NCI-H128 (cell line): ENCODE results near the gene ECPAS.
"Not testable (repeated sequence)": the region's sequence is repeated elsewhere in the genome, so short reads cannot be mapped to it uniquely, and the experiment has no call there.

ENCODE experiments used
- DNase-seq: peaks from one replicate; lab custom pipeline; 2025; ENCODE audit not compliant: unreplicated experiment; lab: John Stamatoyannopoulos, UW

The ECPAS gene, protein sequence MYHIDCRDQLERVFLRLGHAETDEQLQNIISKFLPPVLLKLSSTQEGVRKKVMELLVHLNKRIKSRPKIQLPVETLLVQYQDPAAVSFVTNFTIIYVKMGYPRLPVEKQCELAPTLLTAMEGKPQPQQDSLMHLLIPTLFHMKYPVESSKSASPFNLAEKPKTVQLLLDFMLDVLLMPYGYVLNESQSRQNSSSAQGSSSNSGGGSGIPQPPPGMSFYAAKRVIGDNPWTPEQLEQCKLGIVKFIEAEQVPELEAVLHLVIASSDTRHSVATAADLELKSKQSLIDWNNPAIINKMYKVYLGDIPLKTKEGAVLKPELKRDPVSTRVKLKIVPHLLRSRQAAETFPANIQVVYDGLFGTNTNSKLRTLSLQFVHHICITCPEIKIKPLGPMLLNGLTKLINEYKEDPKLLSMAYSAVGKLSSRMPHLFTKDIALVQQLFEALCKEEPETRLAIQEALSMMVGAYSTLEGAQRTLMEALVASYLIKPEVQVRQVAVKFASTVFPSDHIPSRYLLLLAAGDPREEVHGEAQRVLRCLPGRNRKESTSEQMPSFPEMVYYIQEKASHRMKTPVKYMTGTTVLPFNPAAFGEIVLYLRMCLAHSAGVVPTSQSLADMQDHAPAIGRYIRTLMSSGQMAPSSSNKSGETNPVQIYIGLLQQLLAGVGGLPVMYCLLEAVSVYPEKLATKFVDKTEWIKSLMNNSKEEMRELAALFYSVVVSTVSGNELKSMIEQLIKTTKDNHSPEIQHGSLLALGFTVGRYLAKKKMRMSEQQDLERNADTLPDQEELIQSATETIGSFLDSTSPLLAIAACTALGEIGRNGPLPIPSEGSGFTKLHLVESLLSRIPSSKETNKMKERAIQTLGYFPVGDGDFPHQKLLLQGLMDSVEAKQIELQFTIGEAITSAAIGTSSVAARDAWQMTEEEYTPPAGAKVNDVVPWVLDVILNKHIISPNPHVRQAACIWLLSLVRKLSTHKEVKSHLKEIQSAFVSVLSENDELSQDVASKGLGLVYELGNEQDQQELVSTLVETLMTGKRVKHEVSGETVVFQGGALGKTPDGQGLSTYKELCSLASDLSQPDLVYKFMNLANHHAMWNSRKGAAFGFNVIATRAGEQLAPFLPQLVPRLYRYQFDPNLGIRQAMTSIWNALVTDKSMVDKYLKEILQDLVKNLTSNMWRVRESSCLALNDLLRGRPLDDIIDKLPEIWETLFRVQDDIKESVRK (N-terminal part only)

DNA sequence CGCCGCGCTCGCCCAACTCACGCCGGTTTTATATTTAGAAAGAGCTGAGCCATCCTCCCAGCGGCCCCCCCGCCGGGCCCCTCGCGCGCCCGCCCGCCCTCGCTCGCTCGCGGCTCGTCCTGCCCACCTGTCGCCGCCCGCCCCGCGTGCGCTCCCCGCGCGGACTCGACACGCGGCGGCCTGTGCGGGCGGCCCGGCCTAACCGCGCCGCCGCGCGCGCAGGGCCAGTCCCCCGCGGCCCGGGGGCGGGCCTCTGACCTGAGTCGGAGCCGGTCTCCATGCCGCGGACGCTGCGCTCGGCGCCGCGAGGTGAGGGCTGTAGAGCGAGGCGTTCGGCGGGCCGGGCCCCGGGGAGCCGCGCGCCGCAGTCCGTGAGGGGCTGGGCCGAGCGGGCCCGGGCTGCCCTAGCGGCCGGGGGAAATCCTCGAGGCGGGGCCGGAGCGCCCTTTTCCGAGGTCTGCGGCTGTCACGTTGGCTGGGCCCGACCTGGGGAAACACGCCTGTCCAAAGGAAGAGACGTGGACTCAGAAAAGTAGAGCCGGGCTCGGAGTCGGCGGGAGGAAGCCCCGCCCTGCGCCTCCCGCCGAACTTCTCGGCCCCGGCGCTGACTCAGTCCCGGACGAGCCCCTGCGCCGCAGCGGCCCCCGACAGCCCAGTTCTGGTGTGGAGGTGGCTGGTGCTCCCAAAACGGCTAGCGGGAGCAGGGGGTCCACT, at the start of gene ECPAS:
Gene ECPAS (minus strand): TSS at position 526 of the 714 bp plus-strand sequence. CDS start 11,465 bp downstream, outside the sequence.
- no peak for DNase-seq

DNA sequence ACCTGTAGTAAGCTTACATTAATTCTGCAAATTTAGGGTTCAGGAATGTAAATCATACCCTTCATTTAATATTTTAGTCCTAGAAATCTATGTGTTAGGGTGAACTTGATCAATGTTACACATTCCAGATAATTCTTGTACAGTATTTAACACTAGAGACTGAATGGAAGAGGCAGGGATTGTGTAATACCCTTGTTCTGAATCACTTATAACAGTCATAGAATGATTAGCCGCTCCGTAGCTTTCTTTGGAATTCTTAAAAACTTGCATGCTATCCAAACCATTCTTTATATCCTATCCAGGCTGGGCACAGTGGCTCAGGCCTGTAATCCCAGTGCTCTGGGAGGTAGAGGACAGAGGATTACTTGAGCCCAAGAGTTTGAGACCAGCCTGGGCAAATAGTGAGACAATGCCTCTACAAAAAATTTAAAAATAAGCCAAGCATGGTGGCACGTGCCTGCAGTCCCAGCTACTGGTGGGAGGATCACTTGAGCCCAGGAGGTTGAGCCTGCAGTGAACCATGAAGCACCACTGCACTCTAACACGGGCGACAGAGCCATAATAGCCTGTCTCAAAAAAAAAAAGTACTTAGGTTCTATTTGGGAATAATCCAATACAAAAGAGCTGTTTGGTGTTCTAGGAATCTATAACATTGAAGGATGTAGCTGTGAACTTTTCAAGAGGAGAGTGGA, 49.1 kb upstream of the ECPAS start:
- no peak for DNase-seq

DNA sequence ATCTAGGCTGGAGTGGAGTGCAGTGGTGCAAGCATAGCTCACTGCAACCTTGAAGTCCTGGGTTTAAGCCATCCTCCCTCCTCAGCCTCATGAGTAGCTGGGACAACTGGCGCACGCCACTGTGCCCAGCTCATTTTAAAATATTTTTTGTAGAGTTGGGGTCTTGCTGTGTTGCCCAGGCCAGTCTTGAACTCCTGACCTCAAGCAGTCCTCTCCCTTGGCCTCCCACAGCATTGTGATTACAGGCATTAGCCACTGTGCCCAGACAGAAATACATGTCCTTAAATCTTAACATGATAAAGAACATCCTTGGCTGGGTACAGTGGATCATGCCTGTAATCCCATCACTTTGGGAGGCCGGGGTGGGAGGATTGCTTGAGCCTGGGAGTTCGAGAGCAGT, 47.5 kb upstream of the ECPAS start:
- DNase-seq: no peak

DNA sequence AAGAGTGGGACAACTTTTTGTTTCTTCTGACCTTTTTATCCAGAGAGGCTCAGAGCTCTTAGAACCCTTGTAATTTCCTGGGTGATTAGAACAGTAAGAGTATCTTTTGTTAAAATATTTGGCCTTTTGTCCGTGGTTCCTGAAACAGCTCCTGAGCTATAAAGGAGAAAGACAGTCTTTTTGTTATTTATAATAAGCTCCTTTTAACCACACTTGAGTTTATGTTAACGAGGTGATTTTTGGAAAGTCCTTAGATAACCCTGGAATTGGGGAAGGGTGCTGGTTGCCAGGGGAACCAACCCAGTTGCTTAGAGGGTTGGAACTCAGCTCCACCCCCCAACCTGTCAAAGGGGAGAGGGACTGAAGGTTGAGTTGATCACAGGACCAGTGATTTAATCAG, 45.6 kb upstream of the ECPAS start:
- no peak for DNase-seq

DNA sequence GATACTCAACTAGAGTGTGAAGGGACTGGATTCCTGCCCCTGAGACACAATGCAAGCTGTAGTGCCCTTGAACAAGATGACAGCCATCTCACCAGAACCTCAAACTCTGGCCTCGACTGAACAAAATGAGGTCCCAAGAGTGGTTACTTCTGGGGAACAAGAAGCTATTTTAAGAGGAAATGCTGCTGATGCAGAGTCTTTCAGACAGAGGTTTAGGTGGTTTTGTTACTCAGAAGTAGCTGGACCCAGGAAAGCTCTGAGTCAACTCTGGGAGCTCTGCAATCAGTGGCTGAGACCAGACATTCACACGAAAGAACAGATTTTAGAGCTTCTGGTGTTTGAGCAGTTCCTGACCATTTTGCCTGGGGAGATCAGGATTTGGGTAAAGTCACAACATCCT, 43.2 kb upstream of the ECPAS start:
- no peak for DNase-seq

DNA sequence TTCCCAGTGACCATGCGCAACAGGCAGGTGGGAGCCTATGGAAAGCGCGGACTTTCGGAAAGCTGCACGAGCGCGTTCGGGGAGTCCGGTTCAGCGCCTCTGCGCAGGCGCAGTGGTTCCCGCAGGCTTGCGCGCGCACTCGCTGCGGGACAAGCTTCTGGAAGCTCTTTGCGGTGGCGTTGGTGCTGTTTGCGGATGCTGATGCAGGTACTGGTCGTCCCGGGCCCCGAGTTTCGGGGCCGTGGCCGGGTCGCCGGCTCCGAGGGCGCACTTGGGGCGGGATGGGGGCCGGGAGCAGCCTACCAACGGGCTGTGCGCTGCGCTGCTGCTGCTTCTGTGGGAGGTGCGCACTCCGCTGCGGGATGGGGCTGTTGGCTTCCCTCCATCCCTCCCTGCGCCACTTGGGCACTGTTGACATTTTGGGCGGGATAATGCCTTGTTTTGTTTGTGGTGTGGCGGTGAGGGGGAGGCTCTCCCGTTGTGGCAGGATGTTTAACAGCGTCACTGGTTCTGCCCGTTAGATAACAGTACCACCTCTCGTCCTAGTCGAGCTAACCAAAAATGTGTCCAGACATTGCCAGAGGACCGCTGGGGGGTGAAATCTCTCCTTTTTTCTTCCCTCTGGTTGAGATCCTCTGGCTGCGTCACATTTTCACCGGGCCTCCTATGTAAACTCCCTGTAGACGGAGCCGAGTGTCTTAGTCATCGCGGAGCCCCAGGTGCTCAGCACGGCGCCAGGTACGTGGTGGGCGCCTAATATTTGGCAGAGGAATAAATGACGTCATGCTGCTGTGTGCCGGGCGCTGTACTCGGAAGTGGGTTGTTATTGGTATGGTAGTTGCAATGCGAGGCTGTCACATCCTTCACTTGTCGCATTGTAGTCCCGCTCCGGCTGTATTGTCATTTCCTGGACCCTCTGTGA, 41.1 kb upstream of the ECPAS start, which contains the start of gene ZNF483:
Gene ZNF483 (plus strand): TSS at position 124 of the 922 bp plus-strand sequence. CDS start 2,217 bp downstream, outside the sequence.
- DNase-seq: peak; percentile 77

DNA sequence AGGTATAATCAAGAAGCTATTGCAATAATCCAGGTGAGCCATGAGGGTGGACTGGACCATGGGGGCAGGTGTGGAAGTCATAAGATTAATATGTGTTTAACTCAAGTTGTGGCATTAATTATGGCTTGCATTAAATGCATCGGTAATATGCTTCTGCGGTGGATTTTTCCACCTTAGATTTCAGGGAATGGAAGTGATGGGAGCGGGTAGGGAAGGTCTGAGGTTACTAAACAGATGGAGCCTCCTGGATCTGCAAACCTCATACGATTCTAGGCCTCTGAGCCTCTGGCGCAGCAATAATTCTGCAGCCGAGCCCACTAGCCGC, 40.5 kb upstream of the ECPAS start:
- no peak for DNase-seq

DNA sequence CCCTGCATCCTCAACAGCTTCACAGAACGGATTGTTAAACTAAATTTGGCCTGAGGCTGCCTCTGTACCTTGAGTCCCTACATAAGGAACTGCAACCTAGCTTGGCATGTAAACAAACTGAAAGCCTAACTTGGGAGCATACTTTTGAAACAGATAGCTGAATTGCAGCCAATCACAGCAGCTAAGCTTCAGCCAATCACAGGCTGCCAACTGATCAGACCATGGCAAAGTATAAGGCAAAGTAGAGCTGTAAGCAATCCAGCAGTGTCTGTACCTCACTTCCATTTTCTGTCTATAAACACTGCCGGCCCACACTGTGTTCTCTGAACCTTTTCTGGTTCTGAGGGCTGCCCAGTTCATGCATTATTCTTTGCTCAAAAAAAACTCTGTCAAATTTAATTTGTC, 31.9 kb upstream of the ECPAS start:
- DNase-seq: no peak

DNA sequence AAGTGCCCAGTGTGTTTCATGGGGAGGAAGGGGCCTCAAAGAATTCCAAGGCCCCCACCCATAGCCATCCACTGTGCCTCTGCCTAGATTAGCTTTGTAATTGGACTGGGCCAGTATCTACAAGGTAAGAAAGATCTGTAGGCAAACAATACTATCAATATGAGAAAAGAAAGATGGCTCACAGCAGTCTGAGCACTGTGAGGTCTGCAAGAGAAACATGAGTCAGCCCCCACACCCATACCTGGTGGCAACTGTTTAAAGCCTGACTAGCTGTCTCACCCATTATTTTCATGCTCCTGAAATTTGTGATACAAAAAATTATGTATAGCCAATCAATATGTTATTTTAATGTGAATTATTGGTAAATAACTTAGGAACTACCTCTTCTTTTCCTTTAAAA, 30.8 kb upstream of the ECPAS start:
- DNase-seq: no peak

DNA sequence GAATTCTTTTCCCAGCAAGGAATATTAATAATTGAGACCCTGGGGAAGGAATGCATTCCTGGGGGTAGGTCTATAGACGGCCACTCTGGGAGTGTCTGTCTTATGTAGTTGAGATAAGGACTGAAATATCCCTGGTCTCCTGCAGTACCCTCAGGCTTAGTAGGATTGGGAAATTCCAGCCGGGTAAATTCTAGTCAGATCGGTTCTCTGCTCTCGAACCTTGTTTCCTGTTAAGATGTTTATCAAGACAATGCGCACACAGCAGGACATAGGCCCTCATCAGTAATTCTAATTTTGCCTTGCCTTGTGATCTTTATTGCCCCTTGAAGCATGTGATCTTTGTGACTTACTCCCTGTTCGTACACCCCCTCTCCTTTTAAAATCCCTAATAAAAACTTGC, 27.4 kb upstream of the ECPAS start:
- DNase-seq: not testable (repeated sequence)

DNA sequence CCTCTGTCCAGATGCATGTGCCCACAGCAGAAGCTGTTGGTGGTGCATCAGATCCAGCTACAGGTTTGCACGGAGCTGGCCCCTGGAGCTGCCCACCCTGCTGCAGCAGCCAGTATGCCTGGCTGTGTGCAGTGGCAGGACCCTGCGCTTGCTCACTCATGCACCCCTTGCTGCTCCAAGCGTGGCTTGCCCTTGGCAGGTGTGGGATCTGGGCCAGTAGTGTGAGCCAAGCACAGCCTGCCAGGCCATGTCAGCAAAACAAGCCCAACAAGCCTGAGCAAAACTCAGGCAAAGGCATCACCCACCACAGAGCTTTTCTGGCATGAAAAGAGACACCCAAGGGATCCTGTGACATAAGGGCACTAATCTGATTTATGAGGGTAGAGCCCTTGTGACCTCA, 18.3 kb upstream of the ECPAS start:
- no peak for DNase-seq

DNA sequence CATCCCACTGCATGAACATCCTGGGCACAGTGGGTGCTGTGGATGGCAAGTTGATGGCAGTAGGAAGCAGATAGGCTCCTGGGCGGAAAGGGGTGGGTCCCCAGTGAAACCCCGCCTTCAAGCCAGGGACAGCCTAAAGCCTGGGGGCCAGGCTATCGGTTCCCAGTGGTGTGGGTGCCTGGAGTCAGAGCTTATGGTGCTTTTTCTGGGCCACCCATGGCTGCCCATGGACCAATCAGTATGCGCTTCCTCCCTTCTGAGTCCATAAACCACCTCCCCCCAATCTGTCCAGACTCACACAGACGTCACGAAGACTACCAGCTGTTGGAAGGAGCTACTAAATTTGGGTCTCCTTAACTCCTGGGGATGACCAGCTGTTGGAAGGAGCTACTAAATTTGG, 17.5 kb upstream of the ECPAS start:
- DNase-seq: no peak

DNA sequence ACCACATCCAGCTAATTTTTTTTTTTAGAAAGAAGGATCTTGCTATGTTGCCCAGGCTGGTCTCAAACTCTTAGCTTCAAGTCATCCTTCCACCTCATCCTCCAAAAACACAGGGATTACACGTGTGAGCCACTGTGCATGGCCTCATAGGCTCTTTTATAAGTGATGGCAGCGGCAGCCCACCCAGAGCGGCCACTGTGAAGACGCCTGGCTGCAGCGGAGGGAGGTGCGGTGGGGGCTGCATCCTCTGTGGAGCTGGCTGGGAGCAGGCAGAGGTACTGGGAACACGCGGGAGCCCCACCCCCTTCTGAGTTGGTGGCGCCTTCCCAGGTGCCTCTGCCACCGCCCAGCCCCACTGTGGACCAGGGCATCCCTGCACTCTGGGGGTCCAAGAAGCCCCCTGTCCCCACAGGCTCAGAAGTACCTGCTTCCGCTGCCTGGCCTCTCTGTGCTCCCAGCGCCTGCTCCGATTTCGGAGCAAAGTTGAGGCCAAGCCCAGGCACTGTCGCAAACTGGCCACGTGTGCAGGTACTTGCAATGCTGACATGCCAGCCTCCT, 16.9 kb upstream of the ECPAS start:
- DNase-seq: no peak

DNA sequence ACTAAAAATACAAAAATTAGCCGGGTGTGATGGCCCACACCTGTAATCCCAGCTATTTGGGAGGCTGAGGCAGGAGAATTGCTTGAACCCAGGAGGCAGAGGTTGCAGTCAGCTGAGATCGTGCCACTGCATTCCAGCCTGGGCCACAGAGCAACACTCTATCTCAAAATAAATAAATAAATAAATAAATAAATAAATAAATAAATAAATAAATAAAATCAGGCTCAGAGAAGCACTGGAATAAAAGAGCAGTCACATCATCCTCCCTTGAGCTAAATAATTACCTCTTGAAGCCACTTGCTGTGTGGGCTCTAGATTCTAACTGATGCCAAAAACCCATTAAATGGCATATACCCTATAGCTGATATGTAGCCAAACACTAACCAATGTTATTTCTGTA, 13.0 kb upstream of the ECPAS start:
- DNase-seq: not testable (repeated sequence)

DNA sequence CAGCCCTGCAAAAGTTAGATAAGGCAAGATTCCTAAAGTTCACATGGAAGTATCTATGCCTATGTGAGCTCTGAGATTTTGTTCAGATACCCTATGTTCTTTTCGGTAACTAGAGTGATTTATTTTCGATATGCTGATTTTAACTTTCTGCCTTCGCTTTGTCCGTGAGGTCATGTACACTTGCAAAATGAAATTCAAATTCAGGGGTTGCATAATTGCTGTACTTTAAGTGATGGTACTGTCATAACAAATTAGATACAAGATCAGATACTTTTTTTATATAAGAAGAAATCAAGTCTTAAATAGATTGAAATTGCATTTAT, 350 bp upstream of the ECPAS start:
- no peak for DNase-seq

DNA sequence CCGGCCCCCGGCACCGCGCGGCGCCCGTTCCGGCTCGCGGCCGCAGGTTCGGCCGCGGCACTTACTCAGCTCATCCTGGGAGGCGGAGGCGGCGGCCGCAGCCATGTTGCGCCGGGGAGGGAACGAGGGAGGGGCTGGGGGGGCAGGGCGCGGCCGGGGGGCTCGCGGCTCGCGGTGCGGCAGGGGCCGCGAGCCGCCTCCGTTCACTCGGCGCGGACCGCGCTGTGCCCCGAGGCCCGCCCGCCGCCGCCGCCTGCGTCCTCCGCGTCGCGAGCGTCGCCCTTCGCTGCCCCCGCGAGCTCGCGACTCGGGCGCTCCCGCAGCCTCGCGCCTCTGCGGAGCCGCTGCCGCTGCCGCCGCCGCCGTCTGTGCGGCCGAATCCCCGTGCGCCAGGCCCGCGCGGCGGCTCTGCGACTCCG, 735 bp downstream of the ECPAS start:
- no peak for DNase-seq

DNA sequence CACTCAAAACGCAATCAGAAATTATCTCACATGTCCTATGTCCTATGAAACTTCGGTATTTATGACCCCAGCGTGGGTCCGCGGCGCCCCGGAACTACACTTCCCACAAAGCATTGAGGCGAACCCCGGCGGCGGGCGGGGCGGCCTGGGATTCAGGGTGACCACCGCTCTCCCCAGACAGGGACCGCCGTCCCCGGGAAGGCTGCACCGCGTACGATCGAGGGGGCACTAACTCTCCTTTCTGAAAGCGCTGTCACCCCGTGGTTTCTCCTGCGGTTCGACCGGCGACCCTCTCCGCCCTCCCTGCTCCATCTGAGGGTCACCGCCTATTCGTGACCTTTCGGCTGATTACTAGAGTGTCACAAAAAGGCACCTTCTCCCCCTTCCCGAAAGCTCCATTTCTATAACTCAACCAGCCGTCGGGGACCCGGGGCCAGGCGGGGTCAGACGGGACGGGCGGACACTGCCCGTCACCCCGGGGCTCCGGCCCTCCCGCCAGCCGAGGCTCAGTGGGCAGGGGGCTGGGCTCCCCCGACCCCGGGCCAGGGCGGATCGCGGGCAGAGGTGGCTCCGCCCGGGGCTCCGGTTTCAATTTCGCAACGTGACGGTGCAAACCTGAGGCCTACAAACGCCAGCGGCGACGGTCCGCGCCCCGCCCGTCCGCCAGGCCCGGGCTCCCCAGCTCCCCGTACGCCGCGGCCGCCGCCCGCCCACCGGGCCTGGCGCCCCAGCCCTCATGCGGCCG, 1.3 kb downstream of the ECPAS start:
- DNase-seq: no peak
